Astrocyte of the spinal cord (primary cell): ENCODE data around the gene CD302.

Source experiments
- DNase-seq: peaks from one replicate; pipeline ENCODE4 v3.0.0; 2011; ENCODE audit warnings: low read depth, low spot score
- H3K4me3 ChIP-seq: 2 replicates; pipeline ENCODE4 v1.5.1; 2011; ENCODE audit warnings: low read depth, mild to moderate bottlenecking, low read length, moderate library complexity
- in situ Hi-C: cut with HindIII; loops from 2 replicates; pipeline ENCODE4 v1.10.0; 2017; ENCODE audit warnings: low sequenced_read_pairs
- TF ChIP-seq, protein P1 (sequence below): IDR thresholded peaks from 2 replicates; pipeline ENCODE4 v1.5.1; 2012; ENCODE audit warnings: low read depth, mild to moderate bottlenecking, low read length, inconsistent platforms

Gene CD302

DNA sequence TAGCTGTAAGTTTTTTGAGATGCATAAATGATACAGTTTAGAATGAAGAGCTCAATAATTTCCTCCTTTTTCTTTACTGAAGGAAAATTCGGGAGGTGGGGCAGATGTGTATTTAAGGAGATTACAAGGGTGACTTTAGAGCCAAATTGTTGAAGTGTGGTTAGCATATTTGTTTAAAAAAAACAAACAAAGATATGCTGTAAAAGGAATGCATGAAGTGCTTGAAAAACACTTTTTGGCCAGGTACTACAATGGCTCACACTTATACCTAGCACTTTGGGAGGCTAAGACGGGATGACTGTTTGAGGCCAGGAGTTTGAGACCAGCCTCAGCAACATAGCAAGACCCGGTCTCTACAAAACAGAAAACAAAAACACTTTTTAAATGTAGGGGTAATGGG, 38.4 kb downstream of the CD302 start:
- in situ Hi-C loops = no loop called here
- TF ChIP-seq, protein P1, sequence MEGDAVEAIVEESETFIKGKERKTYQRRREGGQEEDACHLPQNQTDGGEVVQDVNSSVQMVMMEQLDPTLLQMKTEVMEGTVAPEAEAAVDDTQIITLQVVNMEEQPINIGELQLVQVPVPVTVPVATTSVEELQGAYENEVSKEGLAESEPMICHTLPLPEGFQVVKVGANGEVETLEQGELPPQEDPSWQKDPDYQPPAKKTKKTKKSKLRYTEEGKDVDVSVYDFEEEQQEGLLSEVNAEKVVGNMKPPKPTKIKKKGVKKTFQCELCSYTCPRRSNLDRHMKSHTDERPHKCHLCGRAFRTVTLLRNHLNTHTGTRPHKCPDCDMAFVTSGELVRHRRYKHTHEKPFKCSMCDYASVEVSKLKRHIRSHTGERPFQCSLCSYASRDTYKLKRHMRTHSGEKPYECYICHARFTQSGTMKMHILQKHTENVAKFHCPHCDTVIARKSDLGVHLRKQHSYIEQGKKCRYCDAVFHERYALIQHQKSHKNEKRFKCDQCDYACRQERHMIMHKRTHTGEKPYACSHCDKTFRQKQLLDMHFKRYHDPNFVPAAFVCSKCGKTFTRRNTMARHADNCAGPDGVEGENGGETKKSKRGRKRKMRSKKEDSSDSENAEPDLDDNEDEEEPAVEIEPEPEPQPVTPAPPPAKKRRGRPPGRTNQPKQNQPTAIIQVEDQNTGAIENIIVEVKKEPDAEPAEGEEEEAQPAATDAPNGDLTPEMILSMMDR = no peak
- DNase-seq = no peak
- H3K4me3 ChIP-seq = no peak overlapping the region

DNA sequence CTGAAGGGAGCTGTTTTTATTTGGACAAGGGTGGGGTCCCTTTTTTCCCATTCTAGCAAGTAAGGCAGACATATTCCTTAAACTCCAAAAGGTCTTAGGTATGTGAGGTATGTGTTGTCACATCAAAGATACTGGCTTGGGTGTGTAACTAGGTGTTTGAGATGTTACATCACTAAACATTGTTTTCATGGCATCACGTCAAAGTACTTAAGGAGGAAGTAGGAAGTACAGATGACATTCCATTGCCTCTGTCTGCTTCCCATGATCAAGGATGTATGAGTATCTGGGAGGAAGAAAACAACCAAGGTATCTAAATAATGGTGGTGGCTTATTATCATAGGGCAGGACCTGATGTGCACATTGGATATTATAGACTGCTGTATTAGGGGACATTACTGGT, 39.3 kb downstream of the CD302 start:
- in situ Hi-C loops = no loop called here
- DNase-seq = no peak
- no peak overlapping the region for H3K4me3 ChIP-seq
- TF ChIP-seq, protein P1 = no peak

DNA sequence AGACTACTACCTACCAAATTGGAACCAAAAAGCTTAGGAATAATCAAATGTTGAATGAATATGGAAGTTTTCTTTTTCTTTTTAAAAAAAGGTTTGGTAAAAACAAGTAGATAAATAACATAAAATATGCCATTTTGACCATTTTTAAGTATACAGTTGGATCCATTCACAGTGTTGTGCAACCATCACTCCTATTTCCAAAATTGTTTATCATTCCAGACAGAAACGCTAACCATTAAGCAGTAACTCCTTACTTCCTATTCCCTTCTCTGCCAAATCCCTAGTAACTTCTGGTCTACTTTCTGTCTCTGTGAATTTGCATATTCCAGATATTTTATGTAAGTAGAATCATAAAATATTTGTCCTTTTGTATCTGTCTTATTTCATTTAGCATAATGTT, 39.8 kb downstream of the CD302 start:
- TF ChIP-seq, protein P1 = no peak
- in situ Hi-C loops = no loop called here
- no peak overlapping the region for H3K4me3 ChIP-seq
- DNase-seq = no peak

DNA sequence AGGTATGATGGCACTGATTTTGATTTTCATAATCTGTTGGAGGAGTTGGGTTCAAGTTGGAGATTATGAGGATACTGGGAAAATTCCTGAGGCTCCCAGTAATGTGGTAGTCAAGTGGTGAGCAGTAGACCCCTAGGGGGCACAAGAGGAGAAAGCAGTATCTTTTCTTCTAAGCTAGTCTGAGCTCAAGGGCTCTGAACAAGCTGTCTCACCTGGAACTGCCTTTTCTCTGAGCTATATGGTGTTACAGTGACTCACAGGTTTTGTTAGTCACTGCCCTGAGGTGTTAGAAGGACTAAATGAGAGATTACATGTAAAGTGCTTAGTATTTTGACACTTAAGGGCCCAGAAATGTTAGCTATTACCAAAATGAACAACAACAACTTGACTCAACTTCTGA, 42.2 kb downstream of the CD302 start:
- no peak for DNase-seq
- in situ Hi-C loops = no loop called here
- TF ChIP-seq, protein P1 = peak; percentile 38
- no peak overlapping the region for H3K4me3 ChIP-seq

DNA sequence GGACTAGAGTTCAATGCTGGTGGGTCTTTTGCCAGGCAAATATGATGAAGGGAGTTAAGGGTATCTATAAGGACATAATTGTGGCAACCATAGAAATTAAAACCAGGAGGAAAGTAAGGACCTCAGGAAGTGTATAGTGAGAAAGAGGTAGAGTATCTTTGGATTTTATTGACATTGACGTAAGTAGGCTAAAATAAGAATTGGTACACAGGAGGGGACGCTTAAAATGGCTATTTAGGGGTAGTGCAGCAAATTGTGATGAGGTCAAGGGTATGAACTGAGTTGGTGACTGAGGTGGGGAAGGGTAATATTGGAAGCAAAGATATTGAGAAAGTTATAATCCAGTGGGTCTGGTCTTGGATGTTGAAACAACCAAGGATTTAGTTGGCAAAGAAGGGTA, 43.0 kb downstream of the CD302 start:
- DNase-seq = no peak
- TF ChIP-seq, protein P1 = no peak
- in situ Hi-C loops = no loop called here

DNA sequence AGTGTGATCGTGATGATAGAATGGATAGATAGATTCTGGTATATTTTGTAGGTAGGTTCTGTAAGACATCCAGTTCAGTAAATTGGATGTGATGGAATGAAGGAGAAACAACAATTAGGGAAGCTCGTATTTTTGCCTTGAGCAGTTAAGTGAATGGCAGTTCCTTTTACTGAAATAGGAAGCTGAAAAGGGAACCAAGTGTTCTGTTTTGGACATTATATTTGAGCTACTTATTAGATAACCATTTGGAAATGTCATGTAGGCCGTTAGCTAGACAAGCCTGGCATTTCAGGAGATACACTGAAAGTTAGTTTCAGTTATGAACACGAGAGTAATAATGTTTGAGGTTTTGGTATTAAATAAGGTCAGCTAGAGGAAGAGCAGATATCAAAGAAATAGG, 44.2 kb downstream of the CD302 start:
- DNase-seq = no peak
- in situ Hi-C loops = no loop called here
- H3K4me3 ChIP-seq = no peak overlapping the region
- TF ChIP-seq, protein P1 = no peak

More for the DNA sequence above, 43.0 kb downstream of the CD302 start:
- no peak overlapping the region for H3K4me3 ChIP-seq

DNA sequence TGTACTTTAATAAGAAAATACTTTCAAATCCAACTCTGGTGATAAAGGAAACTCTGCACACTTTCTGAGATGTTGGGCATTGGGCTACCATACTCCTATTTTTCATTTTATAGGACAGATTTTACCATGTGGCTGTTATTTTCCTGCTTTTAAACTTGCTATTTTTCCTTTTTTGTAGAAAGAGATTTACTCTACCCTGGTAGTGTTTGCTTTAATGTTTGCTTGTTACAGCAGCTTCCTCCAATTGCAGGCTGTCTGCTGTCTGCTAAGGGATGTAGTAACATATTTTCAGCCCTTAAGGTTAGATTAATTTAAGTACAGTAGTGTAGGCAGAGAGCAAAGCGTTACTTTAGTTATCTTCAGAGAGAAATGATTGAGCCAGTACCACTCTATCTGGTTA, 47.1 kb downstream of the CD302 start:
- DNase-seq = no peak
- no peak overlapping the region for H3K4me3 ChIP-seq
- TF ChIP-seq, protein P1 = no peak
- in situ Hi-C loops = no loop called here
